ENCODE data around the gene KDM4B. TPM values are rescaled to one million over a fixed set of nuclear protein-coding genes. Genes with fewer than 3 reads are reported as not detected.

The KDM4B gene
- total RNA-seq, 4 donors from 2014 or later = 26.6 to 84.2 (median 39.9) TPM

GRCh38 chr19:5106971-5107370 lies 138.1 kb downstream of the KDM4B start:
- WGBS, 2 donors (ENCODE audit: low coverage in 1 of 2) = 95 to 100% methylated on average over 6 to 19 of the region's 19 CpGs
- Histone ChIP-seq H3K4me1 (peaks cover 0 to 12% (median 5%) of the 10 kb centered on the region in 4 donors), H3K27me3 (no peaks in the 10 kb centered on the region), H3K27ac (no peak overlapping the region), H3K9me3 (no peaks in the 10 kb centered on the region), H3K4me3 (no peak overlapping the region), H3K36me3 (peaks cover 0 to 7% (median 3%) of the 10 kb centered on the region in 4 donors)
- in situ Hi-C loops (cut with MboI; ENCODE audit: low pct_ligation_motif_present in 1 of 4, low pct_unique_long_range_greater_than_20kb in 1 of 4, low sequenced_read_pairs in 3 of 4) = no loop called here
- no peak for DNase-seq
- intact Hi-C loops (cut with DNase I; ENCODE audit: low total_unique reads) = no loop called here
- no peak for TF ChIP-seq POLR2A (IDR thresholded peaks at IDR 0.05)
- TF ChIP-seq CTCF (IDR thresholded peaks at IDR 0.05) = no peak
- no peak for TF ChIP-seq POLR2AphosphoS5 (IDR thresholded peaks at IDR 0.05)
- TF ChIP-seq EP300 (IDR thresholded peaks at IDR 0.05; ENCODE audit: low read depth) = no peak

GRCh38 chr19:5107432-5108122 lies 138.7 kb downstream of the KDM4B start:
- TF ChIP-seq POLR2AphosphoS5 (IDR thresholded peaks at IDR 0.05) (no peak), CTCF (IDR thresholded peaks at IDR 0.05) (no peak), EP300 (IDR thresholded peaks at IDR 0.05; ENCODE audit: low read depth) (no peak), POLR2A (IDR thresholded peaks at IDR 0.05) (no peak)
- no peak overlapping the region for H3K27ac ChIP-seq
- WGBS, 2 donors (ENCODE audit: low coverage in 1 of 2) = 77% methylated on average over 20 of the region's 21 CpGs; no CpG with 5 or more reads in 1 of the 2 donors

GRCh38 chr19:5108123-5108596 lies 139.2 kb downstream of the KDM4B start:
- intact Hi-C loops (cut with DNase I; ENCODE audit: low total_unique reads) (no loop called here), in situ Hi-C loops (cut with MboI; ENCODE audit: low pct_ligation_motif_present in 1 of 4, low pct_unique_long_range_greater_than_20kb in 1 of 4, low sequenced_read_pairs in 3 of 4) (no loop called here)
- H3K27me3 ChIP-seq = no peaks in the 10 kb centered on the region
- peaks cover 0 to 14% (median 4%) of the 10 kb centered on the region in 4 donors for H3K36me3 ChIP-seq
- H3K4me3 ChIP-seq = no peak overlapping the region
- TF ChIP-seq POLR2AphosphoS5 (IDR thresholded peaks at IDR 0.05) (no peak), POLR2A (IDR thresholded peaks at IDR 0.05) (no peak), EP300 (IDR thresholded peaks at IDR 0.05; ENCODE audit: low read depth) (no peak), CTCF (IDR thresholded peaks at IDR 0.05) (no peak)
- WGBS, 2 donors (ENCODE audit: low coverage in 1 of 2) = 88% methylated on average over 12 of the region's 12 CpGs; no CpG with 5 or more reads in 1 of the 2 donors
- no peak for DNase-seq
- H3K27ac ChIP-seq = no peak overlapping the region
- no peaks in the 10 kb centered on the region for H3K9me3 ChIP-seq
- peaks cover 0 to 6% (median under 1%) of the 10 kb centered on the region in 4 donors for H3K4me1 ChIP-seq

More at GRCh38 chr19:5107432-5108122, 138.7 kb downstream of the KDM4B start:
- no peaks in the 10 kb centered on the region for H3K9me3 ChIP-seq
- DNase-seq = no peak
- intact Hi-C loops (cut with DNase I; ENCODE audit: low total_unique reads) (no loop called here), in situ Hi-C loops (cut with MboI; ENCODE audit: low pct_ligation_motif_present in 1 of 4, low pct_unique_long_range_greater_than_20kb in 1 of 4, low sequenced_read_pairs in 3 of 4) (no loop called here)
- no peak overlapping the region for H3K4me3 ChIP-seq
- H3K27me3 ChIP-seq = no peaks in the 10 kb centered on the region
- H3K4me1 ChIP-seq = peaks cover 0 to 12% (median 5%) of the 10 kb centered on the region in 4 donors
- peaks cover 0 to 12% (median 4%) of the 10 kb centered on the region in 4 donors for H3K36me3 ChIP-seq

GRCh38 chr19:5108866-5109265 lies 140.0 kb downstream of the KDM4B start:
- Histone ChIP-seq H3K4me1 (no peaks in the 10 kb centered on the region), H3K27ac (no peak overlapping the region), H3K27me3 (no peaks in the 10 kb centered on the region), H3K36me3 (peaks cover 0 to 14% (median 4%) of the 10 kb centered on the region in 4 donors), H3K9me3 (no peaks in the 10 kb centered on the region), H3K4me3 (no peak overlapping the region)
- TF ChIP-seq POLR2A (IDR thresholded peaks at IDR 0.05) (no peak), CTCF (IDR thresholded peaks at IDR 0.05) (no peak), POLR2AphosphoS5 (IDR thresholded peaks at IDR 0.05) (no peak), EP300 (IDR thresholded peaks at IDR 0.05; ENCODE audit: low read depth) (no peak)
- DNase-seq = no peak
- intact Hi-C loops (cut with DNase I; ENCODE audit: low total_unique reads) (no loop called here), in situ Hi-C loops (cut with MboI; ENCODE audit: low pct_ligation_motif_present in 1 of 4, low pct_unique_long_range_greater_than_20kb in 1 of 4, low sequenced_read_pairs in 3 of 4) (no loop called here)
- 96 to 100% methylated on average over 1 to 13 of the region's 13 CpGs for WGBS, 2 donors (ENCODE audit: low coverage in 1 of 2)

Data from transverse colon (tissue), 4 donors.